ENCODE data around the gene PRDM15. TPM values are rescaled to one million over a fixed set of nuclear protein-coding genes. Genes with fewer than 3 reads are reported as not detected.

The PRDM15 gene
- total RNA-seq, 1 experiment from 2014 or later: 9.8 TPM

DNA sequence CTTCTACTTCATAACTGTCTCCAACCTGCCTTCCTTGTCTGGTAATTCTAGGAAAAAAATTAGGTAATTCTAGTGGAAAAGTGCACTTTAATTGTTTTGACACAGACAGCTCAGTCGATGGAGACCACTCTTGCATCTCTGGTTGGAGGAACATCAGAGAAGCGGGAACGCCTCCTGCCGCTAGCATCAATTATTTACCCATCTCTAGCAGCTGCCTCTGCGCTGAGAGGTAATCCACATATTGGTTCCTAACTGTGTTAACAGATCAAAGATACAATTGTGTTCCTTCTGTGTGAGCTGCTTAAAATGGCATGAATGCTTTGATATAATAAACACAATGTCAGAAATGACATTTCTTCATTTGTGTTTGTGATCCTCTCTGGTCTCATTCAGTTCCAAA, 41.3 kb upstream of the PRDM15 start:
- POLR2A ChIA-PET: no interaction called here
- H3K9me2 ChIP-seq (ENCODE audit: insufficient read depth): no peaks in the 10 kb centered on the region
- no peak overlapping the region for H3K4me3 ChIP-seq (replicated peaks in 1 of 2; ENCODE audit: low read depth in 1 of 2, low read length in 2 of 2)
- RAD21 ChIA-PET (ENCODE audit: low non-redundant PET in 1 of 2, low total read pairs in 2 of 2, uncharacterized antibody in 2 of 2, unreplicated experiment in 2 of 2): no interaction called here
- no peaks in the 10 kb centered on the region for H3K4me1 ChIP-seq (ENCODE audit: control insufficient read depth in 1 of 2, insufficient read depth in 2 of 2, low read length in 2 of 2)
- H2AFZ ChIP-seq (ENCODE audit: low read depth, low read length, poor library complexity, severe bottlenecking): no peak overlapping the region
- peaks cover 5 to 14% of the 10 kb centered on the region in 2 experiments; a peak in 3 of 4 replicates for H3K36me3 ChIP-seq (ENCODE audit: control insufficient read depth in 1 of 2, insufficient read depth in 2 of 2, low read length in 2 of 2)
- no TSS peak for BruUV-seq (replicated peaks)
- no peaks in the 10 kb centered on the region for H3K9me3 ChIP-seq (ENCODE audit: control insufficient read depth in 1 of 2, insufficient read depth in 1 of 2, low read depth in 1 of 2, low read length in 2 of 2)
- no peak for ATAC-seq
- no peak overlapping the region for H3K27ac ChIP-seq (ENCODE audit: low read depth, low read length)
- no peak overlapping the region for H3K4me2 ChIP-seq (ENCODE audit: low read length)
- intact Hi-C loops (cut with micrococcal nuclease): no loop called here
- H3K9ac ChIP-seq (ENCODE audit: low read length): no peak overlapping the region
- DNase-seq (ENCODE audit: low read depth, low spot score): no peak
- TF ChIP-seq EZH2 (IDR thresholded peaks at IDR 0.05): no peak
- no peak for TF ChIP-seq ZFX (IDR thresholded peaks at IDR 0.05)
- TF ChIP-seq, protein P1, sequence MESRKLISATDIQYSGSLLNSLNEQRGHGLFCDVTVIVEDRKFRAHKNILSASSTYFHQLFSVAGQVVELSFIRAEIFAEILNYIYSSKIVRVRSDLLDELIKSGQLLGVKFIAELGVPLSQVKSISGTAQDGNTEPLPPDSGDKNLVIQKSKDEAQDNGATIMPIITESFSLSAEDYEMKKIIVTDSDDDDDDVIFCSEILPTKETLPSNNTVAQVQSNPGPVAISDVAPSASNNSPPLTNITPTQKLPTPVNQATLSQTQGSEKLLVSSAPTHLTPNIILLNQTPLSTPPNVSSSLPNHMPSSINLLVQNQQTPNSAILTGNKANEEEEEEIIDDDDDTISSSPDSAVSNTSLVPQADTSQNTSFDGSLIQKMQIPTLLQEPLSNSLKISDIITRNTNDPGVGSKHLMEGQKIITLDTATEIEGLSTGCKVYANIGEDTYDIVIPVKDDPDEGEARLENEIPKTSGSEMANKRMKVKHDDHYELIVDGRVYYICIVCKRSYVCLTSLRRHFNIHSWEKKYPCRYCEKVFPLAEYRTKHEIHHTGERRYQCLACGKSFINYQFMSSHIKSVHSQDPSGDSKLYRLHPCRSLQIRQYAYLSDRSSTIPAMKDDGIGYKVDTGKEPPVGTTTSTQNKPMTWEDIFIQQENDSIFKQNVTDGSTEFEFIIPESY (IDR thresholded peaks at IDR 0.05; ENCODE audit: extremely low read depth, insufficient replicate concordance, low read length): no peak
- H3K27me3 ChIP-seq (ENCODE audit: insufficient read depth, low read length): no peaks in the 10 kb centered on the region
- peaks cover 3% of the 10 kb centered on the region; the same call in 1 of the 2 replicates for H3K79me2 ChIP-seq (ENCODE audit: insufficient read depth, low read length)
- H4K20me1 ChIP-seq (ENCODE audit: insufficient read depth): no peaks in the 10 kb centered on the region
- CTCF ChIA-PET: no interaction called here

DNA sequence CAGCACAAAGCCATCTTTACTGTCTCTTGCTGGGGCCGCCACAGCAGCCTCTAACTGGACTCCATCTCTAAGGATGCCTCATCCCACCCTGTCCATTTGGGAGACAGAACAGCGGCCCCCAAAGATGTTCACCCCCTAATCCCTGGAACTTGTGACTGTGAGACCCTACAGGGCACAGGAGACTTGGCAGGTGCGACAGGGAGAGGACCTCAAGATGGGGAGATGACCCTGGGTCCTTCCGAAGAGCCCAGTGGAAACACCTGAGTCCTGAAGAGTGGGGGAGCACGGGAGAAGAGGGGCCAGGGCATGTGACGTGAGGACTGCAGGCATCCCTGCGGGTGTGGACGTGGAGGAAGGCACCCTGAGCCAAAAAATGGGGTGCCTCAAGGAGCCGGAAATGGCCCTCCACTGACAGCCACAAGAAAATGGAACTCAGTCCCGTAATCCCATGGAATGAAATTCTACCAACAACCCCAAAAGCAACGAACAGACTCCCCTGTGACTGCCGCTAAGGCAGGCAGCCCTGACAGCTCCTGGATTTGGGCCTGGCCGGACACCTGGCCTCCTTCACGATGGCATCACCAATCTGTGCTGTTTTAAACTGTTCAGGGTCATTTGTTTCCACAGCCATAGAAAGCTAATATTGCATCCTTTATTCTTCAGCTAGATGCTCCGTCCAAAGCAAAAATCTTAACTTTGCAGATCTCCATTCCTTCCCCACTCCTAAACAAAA, 40.7 kb upstream of the PRDM15 start:
- H3K4me1 ChIP-seq (ENCODE audit: control insufficient read depth in 1 of 2, insufficient read depth in 2 of 2, low read length in 2 of 2): no peaks in the 10 kb centered on the region
- H3K9me3 ChIP-seq (ENCODE audit: control insufficient read depth in 1 of 2, insufficient read depth in 1 of 2, low read depth in 1 of 2, low read length in 2 of 2): no peaks in the 10 kb centered on the region
- no peaks in the 10 kb centered on the region for H3K9me2 ChIP-seq (ENCODE audit: insufficient read depth)
- peaks cover 5 to 14% of the 10 kb centered on the region in 2 experiments; a peak in 3 of 4 replicates for H3K36me3 ChIP-seq (ENCODE audit: control insufficient read depth in 1 of 2, insufficient read depth in 2 of 2, low read length in 2 of 2)
- TF ChIP-seq YY1 (IDR thresholded peaks at IDR 0.05; ENCODE audit: extremely low read depth, insufficient replicate concordance, low read depth, low read length) (no peak), CEBPB (IDR thresholded peaks at IDR 0.05; ENCODE audit: low read depth) (no peak), ELF1 (IDR thresholded peaks at IDR 0.05; ENCODE audit: borderline replicate concordance, low read depth) (no peak), EZH2phosphoT487 (IDR thresholded peaks at IDR 0.05; ENCODE audit: borderline replicate concordance) (no peak)
- ChIA-PET CTCF (no interaction called here), RAD21 (ENCODE audit: low non-redundant PET in 1 of 2, low total read pairs in 2 of 2, uncharacterized antibody in 2 of 2, unreplicated experiment in 2 of 2) (no interaction called here), POLR2A (no interaction called here)
- no peaks in the 10 kb centered on the region for H4K20me1 ChIP-seq (ENCODE audit: insufficient read depth)
- H3K4me3 ChIP-seq (replicated peaks in 1 of 2; ENCODE audit: low read depth in 1 of 2, low read length in 2 of 2): no peak overlapping the region
- no peak overlapping the region for H3K9ac ChIP-seq (ENCODE audit: low read length)
- H3K27ac ChIP-seq (ENCODE audit: low read depth, low read length): no peak overlapping the region
- no peak overlapping the region for H3K4me2 ChIP-seq (ENCODE audit: low read length)
- intact Hi-C loops (cut with micrococcal nuclease): no loop called here
- ATAC-seq (no peak), DNase-seq (ENCODE audit: low read depth, low spot score) (no peak)
- H2AFZ ChIP-seq (ENCODE audit: low read depth, low read length, poor library complexity, severe bottlenecking): no peak overlapping the region
- no peaks in the 10 kb centered on the region; the same call in 1 of the 2 replicates for H3K79me2 ChIP-seq (ENCODE audit: insufficient read depth, low read length)
- no peaks in the 10 kb centered on the region for H3K27me3 ChIP-seq (ENCODE audit: insufficient read depth, low read length)
- no TSS peak for BruUV-seq (replicated peaks)
